ENCODE measurements around the gene NEK10. TPM values are rescaled to one million over a fixed set of nuclear protein-coding genes. Genes with fewer than 3 reads are reported as not detected.

The NEK10 gene
- total and polyA plus RNA-seq, 2 of the 13 experiments (the other 11 are each of a cell fraction or from before 2014, with no cell fraction given): 2.8 to 14.2 TPM

- peak; percentile 51; the same call in 1 of the 2 replicates for TF ChIP-seq NKX3-1 (CRISPR knock-in tag; IDR thresholded peaks at IDR 0.05)
- TF ChIP-seq YEATS2 (CRISPR knock-in tag; IDR thresholded peaks at IDR 0.05; ENCODE audit: borderline replicate concordance): peak; percentile 76; the same call in 1 of the 2 replicates
- TF ChIP-seq SETDB1 (CRISPR knock-in tag; IDR thresholded peaks at IDR 0.05; ENCODE audit: borderline replicate concordance): no peak
- no peak for TF ChIP-seq KDM3A (CRISPR knock-in tag; IDR thresholded peaks at IDR 0.05; ENCODE audit: low read depth)
- no peak for TF ChIP-seq ZNF788 (CRISPR knock-in tag; IDR thresholded peaks at IDR 0.05; ENCODE audit: borderline replicate concordance)
- TF ChIP-seq PLSCR1 (CRISPR knock-in tag; IDR thresholded peaks at IDR 0.05; ENCODE audit: borderline replicate concordance): no peak
- no peak for TF ChIP-seq LRRFIP1 (CRISPR knock-in tag; conservative IDR thresholded peaks at IDR 0.05)
- peak; percentile 88 for TF ChIP-seq RCOR2 (CRISPR knock-in tag; IDR thresholded peaks at IDR 0.05)
- TF ChIP-seq ZFAT (CRISPR knock-in tag; conservative IDR thresholded peaks at IDR 0.05): no peak
- TF ChIP-seq ZNF235 (CRISPR knock-in tag; IDR thresholded peaks at IDR 0.05; ENCODE audit: borderline replicate concordance): no peak
- peak; percentile 59 for TF ChIP-seq CREM (IDR thresholded peaks at IDR 0.05)
- no peak for TF ChIP-seq CREM (CRISPR knock-in tag; IDR thresholded peaks at IDR 0.05)
- no peak for TF ChIP-seq ELK4 (CRISPR knock-in tag; IDR thresholded peaks at IDR 0.05; ENCODE audit: borderline replicate concordance)
- TF ChIP-seq SIN3A (IDR thresholded peaks at IDR 0.05; ENCODE audit: borderline replicate concordance, low read depth, low read length): no peak
- TF ChIP-seq ZSCAN5A (CRISPR knock-in tag; IDR thresholded peaks at IDR 0.05; ENCODE audit: borderline replicate concordance): no peak
- TF ChIP-seq KDM2A (CRISPR knock-in tag; IDR thresholded peaks at IDR 0.05; ENCODE audit: borderline replicate concordance, low read depth): no peak
- TF ChIP-seq ZNF768 (CRISPR knock-in tag; IDR thresholded peaks at IDR 0.05): no peak
- peak; percentile 61; the same call in 1 of the 2 replicates for TF ChIP-seq ZNF644 (CRISPR knock-in tag; IDR thresholded peaks at IDR 0.05; ENCODE audit: low read depth)
- TF ChIP-seq SOX13 (IDR thresholded peaks at IDR 0.05): peak; percentile 82
- peak in 1 of 2 experiments; percentile 98; a peak in 2 of 4 replicates for TF ChIP-seq SOX13 (CRISPR knock-in tag; conservative IDR thresholded peaks at IDR 0.05 in 1 of 2, IDR thresholded peaks at IDR 0.05 in 1 of 2)
- peak; percentile 89 for TF ChIP-seq HHEX (CRISPR knock-in tag; IDR thresholded peaks at IDR 0.05)
- no peak for TF ChIP-seq NFKBIZ (CRISPR knock-in tag; IDR thresholded peaks at IDR 0.05)
- TF ChIP-seq BHLHE40 (IDR thresholded peaks at IDR 0.05; ENCODE audit: low read length): no peak
- TF ChIP-seq, protein P1, sequence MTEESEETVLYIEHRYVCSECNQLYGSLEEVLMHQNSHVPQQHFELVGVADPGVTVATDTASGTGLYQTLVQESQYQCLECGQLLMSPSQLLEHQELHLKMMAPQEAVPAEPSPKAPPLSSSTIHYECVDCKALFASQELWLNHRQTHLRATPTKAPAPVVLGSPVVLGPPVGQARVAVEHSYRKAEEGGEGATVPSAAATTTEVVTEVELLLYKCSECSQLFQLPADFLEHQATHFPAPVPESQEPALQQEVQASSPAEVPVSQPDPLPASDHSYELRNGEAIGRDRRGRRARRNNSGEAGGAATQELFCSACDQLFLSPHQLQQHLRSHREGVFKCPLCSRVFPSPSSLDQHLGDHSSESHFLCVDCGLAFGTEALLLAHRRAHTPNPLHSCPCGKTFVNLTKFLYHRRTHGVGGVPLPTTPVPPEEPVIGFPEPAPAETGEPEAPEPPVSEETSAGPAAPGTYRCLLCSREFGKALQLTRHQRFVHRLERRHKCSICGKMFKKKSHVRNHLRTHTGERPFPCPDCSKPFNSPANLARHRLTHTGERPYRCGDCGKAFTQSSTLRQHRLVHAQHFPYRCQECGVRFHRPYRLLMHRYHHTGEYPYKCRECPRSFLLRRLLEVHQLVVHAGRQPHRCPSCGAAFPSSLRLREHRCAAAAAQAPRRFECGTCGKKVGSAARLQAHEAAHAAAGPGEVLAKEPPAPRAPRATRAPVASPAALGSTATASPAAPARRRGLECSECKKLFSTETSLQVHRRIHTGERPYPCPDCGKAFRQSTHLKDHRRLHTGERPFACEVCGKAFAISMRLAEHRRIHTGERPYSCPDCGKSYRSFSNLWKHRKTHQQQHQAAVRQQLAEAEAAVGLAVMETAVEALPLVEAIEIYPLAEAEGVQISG (CRISPR knock-in tag; IDR thresholded peaks at IDR 0.05): peak; percentile 94
Observed at GRCh38 chr3:27127195-27127594, 242.0 kb downstream of the NEK10 start (continued).

Data from HepG2 (cell line).